Duodenal mucosa (tissue), 2 donors: Measurements from ENCODE around the gene CCDC197.

Source experiments
- H3K27ac ChIP-seq: one replicate; pipeline ENCODE4 v1.7.0; 2013; ENCODE audit warnings: low read depth, low read length
- H3K27me3 ChIP-seq, 2 donors: one replicate each; pipeline ENCODE4 v1.7.0; 2013; ENCODE audit warnings: low read length in 2 of 2, control low read depth in 1 of 2; ENCODE audit not compliant: insufficient read depth in 2 of 2, control insufficient read depth in 1 of 2
- H3K36me3 ChIP-seq, 2 donors: one replicate each; pipeline ENCODE4 v1.7.0; 2013; ENCODE audit warnings: low read length in 2 of 2, control low read depth in 1 of 2; ENCODE audit not compliant: insufficient read depth in 2 of 2, control insufficient read depth in 1 of 2
- H3K4me1 ChIP-seq, 2 donors: one replicate each; pipeline ENCODE4 v1.7.0; 2013; ENCODE audit warnings: low read length in 2 of 2, control low read depth in 1 of 2; ENCODE audit not compliant: insufficient read depth in 2 of 2, control insufficient read depth in 1 of 2
- H3K4me3 ChIP-seq, 2 donors: one replicate each; pipeline ENCODE4 v1.7.0; 2013; ENCODE audit warnings: low read length in 2 of 2, low read depth in 1 of 2
- H3K9ac ChIP-seq, 2 donors: one replicate each; pipeline ENCODE4 v1.7.0; 2013; ENCODE audit warnings: low read length in 2 of 2, low read depth in 1 of 2
- H3K9me3 ChIP-seq, 2 donors: one replicate each; pipeline ENCODE4 v1.7.0; 2013; ENCODE audit warnings: low read length in 2 of 2, control low read depth in 1 of 2; ENCODE audit not compliant: control insufficient read depth in 1 of 2

Gene CCDC197

GRCh38 chr14:93955850-93956481 is 41.1 kb upstream of the CCDC197 start:
- H3K27me3 ChIP-seq = no peaks in the 10 kb centered on the region
- peak overlapping the region; percentile 41 to 58 for H3K9ac ChIP-seq
- H3K4me1 ChIP-seq = peaks cover 47 to 61% of the 10 kb centered on the region in 2 donors
- no peaks in the 10 kb centered on the region for H3K9me3 ChIP-seq
- H3K27ac ChIP-seq = peak overlapping the region; percentile 13
- peak overlapping the region; percentile 33 to 44 for H3K4me3 ChIP-seq
- H3K36me3 ChIP-seq = no peaks in the 10 kb centered on the region

GRCh38 chr14:93956514-93957332 is 40.4 kb upstream of the CCDC197 start:
- no peaks in the 10 kb centered on the region for H3K27me3 ChIP-seq
- H3K4me1 ChIP-seq = peaks cover 51 to 66% of the 10 kb centered on the region in 2 donors
- peak overlapping the region; percentile 20 to 41 for H3K9ac ChIP-seq
- H3K36me3 ChIP-seq = no peaks in the 10 kb centered on the region
- H3K4me3 ChIP-seq = peak overlapping the region; percentile 33 to 44
- H3K27ac ChIP-seq = peak overlapping the region; percentile 13
- no peaks in the 10 kb centered on the region for H3K9me3 ChIP-seq

GRCh38 chr14:93957333-93957710 is 39.8 kb upstream of the CCDC197 start:
- H3K27me3 ChIP-seq = no peaks in the 10 kb centered on the region
- no peak overlapping the region for H3K4me3 ChIP-seq
- H3K36me3 ChIP-seq = no peaks in the 10 kb centered on the region
- peak overlapping the region in 1 of 2 donors; percentile 41 for H3K9ac ChIP-seq
- peaks cover 46 to 69% of the 10 kb centered on the region in 2 donors for H3K4me1 ChIP-seq
- H3K9me3 ChIP-seq = no peaks in the 10 kb centered on the region
- H3K27ac ChIP-seq = no peak overlapping the region

- peak overlapping the region in 1 of 2 donors; percentile 7 for H3K9ac ChIP-seq
- no peaks in the 10 kb centered on the region for H3K36me3 ChIP-seq
- H3K27me3 ChIP-seq = no peaks in the 10 kb centered on the region
- no peak overlapping the region for H3K27ac ChIP-seq
- peaks cover 46 to 76% of the 10 kb centered on the region in 2 donors for H3K4me1 ChIP-seq
- H3K9me3 ChIP-seq = no peaks in the 10 kb centered on the region
- no peak overlapping the region for H3K4me3 ChIP-seq
Observed at GRCh38 chr14:93957751-93958566, 39.1 kb upstream of the CCDC197 start.

- Histone ChIP-seq H3K4me1 (peaks cover 46 to 76% of the 10 kb centered on the region in 2 donors), H3K4me3 (peak overlapping the region in 1 of 2 donors; percentile 19), H3K27me3 (no peaks in the 10 kb centered on the region), H3K27ac (peak overlapping the region; percentile 26), H3K9me3 (no peaks in the 10 kb centered on the region), H3K36me3 (no peaks in the 10 kb centered on the region), H3K9ac (peak overlapping the region in 1 of 2 donors; percentile 7)
Observed at GRCh38 chr14:93958567-93959238, 38.4 kb upstream of the CCDC197 start.

GRCh38 chr14:93959239-93960107 is 37.6 kb upstream of the CCDC197 start:
- H3K27me3 ChIP-seq = no peaks in the 10 kb centered on the region
- H3K4me3 ChIP-seq = peak overlapping the region in 1 of 2 donors; percentile 19
- H3K9ac ChIP-seq = peak overlapping the region in 1 of 2 donors; percentile 7
- no peaks in the 10 kb centered on the region for H3K36me3 ChIP-seq
- H3K27ac ChIP-seq = peak overlapping the region; percentile 26
- no peaks in the 10 kb centered on the region for H3K9me3 ChIP-seq
- H3K4me1 ChIP-seq = peaks cover 45 to 76% of the 10 kb centered on the region in 2 donors

- Histone ChIP-seq H3K36me3 (no peaks in the 10 kb centered on the region), H3K9me3 (no peaks in the 10 kb centered on the region), H3K4me3 (no peak overlapping the region), H3K9ac (no peak overlapping the region), H3K4me1 (peaks cover 51 to 75% of the 10 kb centered on the region in 2 donors), H3K27me3 (no peaks in the 10 kb centered on the region), H3K27ac (no peak overlapping the region)
Observed at GRCh38 chr14:93960108-93960475, 37.0 kb upstream of the CCDC197 start.

- Histone ChIP-seq H3K9ac (no peak overlapping the region), H3K27ac (no peak overlapping the region), H3K4me1 (peaks cover 55 to 75% of the 10 kb centered on the region in 2 donors), H3K9me3 (no peaks in the 10 kb centered on the region), H3K4me3 (no peak overlapping the region), H3K27me3 (no peaks in the 10 kb centered on the region), H3K36me3 (no peaks in the 10 kb centered on the region)
Observed at GRCh38 chr14:93960774-93961438, 36.2 kb upstream of the CCDC197 start.

- H3K4me1 ChIP-seq = peaks cover 62 to 70% of the 10 kb centered on the region in 2 donors
- H3K27ac ChIP-seq = no peak overlapping the region
- H3K9me3 ChIP-seq = no peaks in the 10 kb centered on the region
- H3K36me3 ChIP-seq = no peaks in the 10 kb centered on the region
- H3K9ac ChIP-seq = no peak overlapping the region
- no peaks in the 10 kb centered on the region for H3K27me3 ChIP-seq
- no peak overlapping the region for H3K4me3 ChIP-seq
Observed at GRCh38 chr14:93961620-93962019, 35.5 kb upstream of the CCDC197 start.
